ENCODE measurements around the gene ARHGAP26.
"Not testable (repeated sequence)": the region's sequence is repeated elsewhere in the genome, so short reads cannot be mapped to it uniquely, and the experiment has no call there.

ARHGAP26 gene

DNA sequence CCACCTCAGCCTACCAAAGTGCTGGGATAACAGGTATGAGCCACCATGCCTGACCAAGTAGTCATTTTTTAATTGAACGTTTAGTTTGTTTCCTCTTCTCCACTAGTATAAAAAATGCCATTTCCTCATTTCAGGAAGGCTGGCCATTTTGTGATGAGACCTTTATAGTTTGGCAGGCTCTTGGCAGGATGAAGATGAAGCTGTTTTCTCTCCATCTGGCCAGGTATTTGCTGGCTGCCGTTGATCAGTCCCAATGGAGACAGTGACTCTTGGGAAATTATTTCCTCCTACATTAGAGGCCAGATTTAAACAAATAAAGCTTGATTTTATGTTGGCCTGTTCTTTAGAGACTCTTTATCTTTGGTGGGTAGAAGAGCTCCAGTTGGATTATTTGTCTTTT lies 199.0 kb downstream of the ARHGAP26 start:
- no peak for DNase-seq

DNA sequence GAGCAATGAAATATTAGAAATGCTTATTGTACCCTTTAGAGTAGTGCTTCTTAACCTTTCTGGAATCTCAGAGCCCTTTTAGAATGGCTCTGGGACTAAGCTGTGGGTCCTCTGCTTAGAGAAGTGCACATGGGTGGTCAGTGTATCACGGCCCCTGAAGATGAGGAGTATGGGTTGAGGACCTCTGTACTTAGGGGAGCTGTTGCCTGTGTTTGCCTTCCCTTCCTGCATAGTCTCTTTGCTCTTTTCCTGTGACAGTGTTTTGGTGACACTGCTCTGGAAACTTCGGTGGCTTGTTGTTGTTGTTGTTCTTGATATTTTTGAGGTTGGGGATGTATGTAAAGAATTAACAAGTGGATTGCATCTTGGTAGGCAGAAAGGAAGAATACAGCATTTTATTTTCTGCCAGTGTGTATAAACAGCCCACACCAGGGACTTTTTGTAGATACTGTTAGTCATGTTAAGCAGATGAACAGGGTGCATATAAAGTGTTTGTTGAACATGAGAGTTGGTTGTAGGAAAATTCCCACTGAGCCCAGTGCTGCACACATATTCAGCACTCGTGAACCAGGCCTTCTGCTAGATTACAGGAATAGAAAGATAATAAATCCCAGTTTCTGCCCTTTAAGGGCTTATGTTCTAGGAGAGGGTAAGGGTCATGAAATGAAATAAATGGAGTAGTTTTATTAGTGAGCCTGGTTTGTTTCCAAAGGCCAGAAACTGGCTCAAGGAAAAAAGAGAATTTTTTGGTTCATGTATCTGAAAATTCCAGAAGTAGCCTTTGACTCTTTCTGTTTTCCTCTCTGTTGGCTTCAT lies 199.7 kb downstream of the ARHGAP26 start:
- DNase-seq: peak; percentile 47 to 75 (median 62)

DNA sequence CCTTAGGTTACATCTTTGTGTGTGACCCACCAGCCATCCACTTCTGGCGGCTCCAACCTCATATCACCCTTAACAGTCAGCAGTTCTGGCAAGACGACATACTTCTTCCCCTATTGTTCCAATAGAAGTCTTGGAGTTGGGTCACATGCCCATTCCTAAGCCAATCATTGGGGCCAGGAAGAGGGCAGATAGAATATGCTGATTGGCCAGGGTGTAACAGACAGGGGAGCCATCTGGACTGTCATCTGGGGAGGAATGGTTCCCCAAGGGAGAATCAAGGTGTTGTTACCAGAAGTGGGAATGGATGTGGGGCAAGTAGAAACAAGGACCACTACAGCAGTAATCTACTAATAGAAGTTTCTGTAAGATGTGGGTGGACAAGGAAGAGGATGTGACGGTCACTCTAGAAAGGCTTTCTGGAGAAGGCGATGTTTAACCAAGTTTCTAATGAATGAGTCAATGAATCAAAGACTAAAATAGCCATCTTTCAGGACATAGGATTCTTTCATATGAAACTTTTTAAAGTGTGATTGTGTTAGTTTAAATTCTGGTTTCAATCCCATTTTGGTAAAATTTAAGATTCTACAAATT lies 200.4 kb downstream of the ARHGAP26 start:
- DNase-seq: peak in 2 of 3 donors; percentile 65 to 71

DNA sequence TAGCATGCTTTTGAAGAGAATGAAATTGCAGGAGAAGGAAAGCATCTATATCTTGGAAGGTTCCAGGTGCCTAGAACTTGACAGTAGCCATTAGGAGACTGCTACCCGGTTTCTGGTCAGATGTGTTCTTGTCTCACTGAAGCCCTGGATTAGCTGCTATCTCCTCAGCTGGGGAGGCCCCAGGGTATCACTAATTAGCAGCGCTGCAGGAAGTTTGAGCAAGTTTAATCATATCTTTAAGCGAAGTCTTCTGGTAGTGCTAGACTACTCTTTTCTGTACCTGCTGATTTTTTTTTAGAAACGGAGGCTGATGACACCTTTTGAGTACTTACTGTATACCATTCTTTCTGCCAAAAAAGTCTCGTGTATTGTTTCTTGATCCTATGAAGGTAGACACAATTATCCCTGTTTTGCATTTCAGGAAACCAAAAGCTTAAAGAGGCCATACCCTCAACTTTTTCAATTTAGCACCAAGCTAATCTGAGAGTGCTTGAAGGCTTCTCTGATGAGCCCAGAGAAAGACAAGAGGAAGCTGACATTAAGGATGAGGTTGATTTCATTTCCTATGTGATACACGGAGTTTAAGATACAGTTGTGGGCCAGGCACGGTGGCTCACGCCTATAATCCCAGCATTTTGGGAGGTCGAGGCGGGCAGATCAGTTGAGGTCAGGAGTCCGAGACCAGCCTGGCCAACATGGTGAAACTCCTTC lies 201.3 kb downstream of the ARHGAP26 start:
- DNase-seq: no peak

DNA sequence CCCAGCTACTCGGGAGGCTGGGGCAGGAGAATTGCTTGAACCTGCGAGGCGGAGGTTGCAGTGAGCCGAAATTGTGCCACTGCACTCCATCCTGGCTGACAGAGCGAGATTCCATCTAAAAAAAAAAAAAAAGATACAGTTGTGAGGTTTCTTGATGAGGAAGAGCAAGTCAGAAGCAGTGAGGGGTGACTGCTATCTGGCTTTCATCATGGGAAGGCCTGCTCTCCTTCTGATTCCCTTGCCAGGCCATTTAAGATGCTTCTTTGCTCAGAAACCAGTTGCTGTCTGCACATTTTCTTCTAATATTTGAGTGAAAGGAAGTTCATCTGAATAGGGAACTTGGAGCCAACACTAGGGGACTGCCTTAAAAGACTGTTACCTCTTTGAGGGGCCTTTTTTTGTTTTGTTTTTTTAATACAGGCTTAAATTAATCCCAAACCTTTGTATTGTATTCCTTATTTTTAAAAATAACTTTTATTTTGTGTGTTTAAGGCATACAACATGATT lies 201.9 kb downstream of the ARHGAP26 start:
- peak in 2 of 3 donors; percentile 39 to 44 for DNase-seq

DNA sequence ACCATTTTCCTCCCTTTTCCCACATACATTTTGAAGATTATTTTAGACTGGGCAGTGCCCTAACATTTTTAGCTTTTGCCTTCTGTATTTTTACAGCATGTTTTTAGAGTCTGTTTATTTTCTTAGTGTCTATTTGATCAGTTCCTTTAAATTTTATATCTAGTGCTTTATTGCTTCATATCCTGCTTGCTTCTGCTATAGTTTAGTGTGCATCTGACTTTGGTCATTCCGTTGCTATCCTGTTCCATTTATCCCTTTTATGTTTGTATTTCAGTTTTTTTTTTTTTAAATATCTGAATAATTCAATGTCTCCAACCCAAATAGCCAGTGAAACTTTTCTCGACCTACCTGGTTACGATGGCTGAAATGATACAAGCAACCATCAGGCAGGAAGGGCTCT lies 203.8 kb downstream of the ARHGAP26 start:
- no peak for DNase-seq

DNA sequence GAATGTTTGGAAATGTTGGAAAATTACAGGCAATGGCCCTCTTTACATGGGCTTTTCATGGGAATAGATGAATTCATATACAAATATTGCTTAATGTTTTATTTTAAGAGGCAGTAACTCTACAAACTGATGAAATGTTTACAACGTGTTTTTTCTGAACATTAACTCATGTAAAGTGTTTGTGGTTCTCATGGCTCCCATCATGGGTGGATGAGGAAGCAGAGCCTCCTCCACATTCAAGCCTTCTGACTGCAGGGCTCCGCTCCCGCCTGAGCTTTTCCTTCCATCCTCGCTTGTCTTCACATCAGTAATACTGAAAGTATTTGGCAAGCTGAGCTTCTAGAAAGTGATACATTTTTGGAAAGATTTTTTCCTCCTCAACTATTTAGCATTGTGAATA lies 204.2 kb downstream of the ARHGAP26 start:
- peak; percentile 49 to 71 (median 56) for DNase-seq

DNA sequence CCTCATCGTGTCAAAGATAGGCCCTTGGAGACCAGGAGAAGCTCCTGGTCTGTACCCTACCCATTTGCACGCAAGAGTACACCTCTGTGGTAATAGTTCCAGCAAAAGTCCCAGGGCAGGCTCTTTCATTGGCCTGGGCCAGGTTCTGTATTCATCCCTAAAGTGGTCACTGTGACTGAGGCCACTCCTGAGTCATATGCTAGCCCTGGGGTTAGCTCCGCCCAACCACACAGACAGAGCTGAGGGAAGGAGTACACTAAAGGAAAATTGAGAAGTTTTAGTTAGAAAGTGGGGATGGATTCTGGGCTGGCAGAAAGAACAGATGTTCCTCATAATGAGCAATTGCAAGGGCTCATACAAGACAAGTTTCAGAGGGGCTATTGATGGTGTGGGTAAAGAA lies 206.7 kb downstream of the ARHGAP26 start:
- peak; percentile 78 to 86 (median 81) for DNase-seq

DNA sequence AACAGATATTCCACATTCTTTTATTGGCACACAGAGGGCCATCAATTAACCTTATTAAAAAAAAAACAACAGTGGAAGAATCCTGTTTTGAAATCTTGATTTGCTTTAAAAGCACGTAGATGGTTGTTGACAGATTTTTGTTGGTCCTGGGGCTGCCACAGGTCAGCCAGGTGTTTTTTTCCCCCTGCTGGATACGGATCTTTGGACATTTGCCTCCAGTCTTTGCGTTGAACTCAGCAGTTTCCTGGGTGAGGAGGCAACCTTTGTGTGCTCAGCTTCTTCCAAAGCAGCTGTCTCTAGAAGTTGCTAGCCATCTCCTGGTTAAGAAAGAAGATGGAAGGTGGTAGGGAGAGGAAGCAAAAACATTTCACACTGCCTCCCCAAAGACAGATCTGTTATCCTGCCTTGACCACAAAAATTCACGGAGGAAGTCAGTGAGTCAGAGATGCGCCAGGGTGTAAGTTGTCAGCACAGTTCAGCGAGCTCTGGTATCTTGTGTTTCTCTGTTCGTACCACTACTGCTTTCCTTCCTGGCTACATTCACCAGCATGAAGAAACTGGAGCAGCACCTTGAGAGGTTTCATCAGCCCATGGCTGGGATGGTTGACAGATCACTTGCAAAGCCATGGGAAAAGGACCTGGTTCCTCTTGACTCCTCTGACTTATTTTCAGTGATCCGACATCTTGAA lies 207.3 kb downstream of the ARHGAP26 start:
- DNase-seq: peak; percentile 82 to 89 (median 89)

DNA sequence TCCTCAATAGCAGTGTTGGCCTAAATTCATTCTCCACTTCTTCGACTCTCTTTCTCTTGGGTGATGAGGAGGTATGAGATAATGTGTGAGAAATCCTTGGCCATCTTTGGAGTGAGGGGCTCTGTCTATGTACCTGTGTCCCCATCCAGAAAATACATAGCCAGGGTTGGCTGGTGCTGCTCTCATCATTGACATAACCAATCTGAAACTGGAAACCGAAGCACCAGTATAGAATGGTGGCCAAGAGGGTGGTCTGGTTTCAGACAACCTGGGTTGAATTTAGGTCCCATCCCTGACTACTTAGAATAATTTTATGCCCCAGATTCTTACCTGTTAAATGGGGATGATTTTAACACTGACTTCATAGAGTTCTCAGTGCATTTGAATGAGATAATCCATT lies 208.1 kb downstream of the ARHGAP26 start:
- DNase-seq: no peak

DNA sequence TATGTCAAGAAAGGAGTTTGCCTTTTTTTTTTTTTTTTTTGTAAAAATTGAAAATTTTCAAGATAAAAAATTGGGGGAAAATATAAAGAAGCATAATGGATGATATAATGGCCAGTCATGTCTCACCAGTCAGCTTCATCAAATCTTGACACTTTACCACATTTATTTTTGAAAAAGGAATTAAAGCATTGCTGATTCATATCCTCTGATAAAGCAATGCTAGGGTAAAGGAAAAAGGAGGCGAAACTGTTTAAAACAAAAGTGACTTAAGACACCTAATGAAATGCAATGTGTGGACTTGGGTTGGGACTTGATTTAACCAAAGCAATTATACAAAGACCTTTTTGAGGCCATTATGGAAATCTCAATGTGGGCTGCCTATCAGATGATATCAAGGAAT lies 208.5 kb downstream of the ARHGAP26 start:
- DNase-seq: peak in 2 of 3 donors; percentile 65 to 72

DNA sequence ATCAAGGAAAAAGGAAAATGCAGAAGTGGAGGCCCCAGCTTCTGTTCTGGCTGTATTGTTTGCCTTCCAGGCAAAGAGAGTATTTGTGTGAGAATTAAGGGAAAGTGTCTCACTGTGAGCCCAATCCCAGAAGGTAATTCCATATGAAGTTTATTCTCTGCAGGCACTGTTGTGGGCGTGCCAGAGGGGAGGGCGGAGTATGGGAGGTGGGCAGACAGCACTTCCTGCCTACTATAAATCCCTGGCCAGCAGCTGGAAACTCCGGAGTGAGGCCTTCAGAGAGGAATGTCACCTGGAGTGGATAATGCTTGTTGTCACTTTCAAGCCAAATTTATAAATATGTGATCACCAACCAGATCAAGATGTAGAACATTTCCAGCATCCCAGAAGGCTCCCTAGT lies 209.5 kb downstream of the ARHGAP26 start:
- DNase-seq: peak in 1 of 3 donors; percentile 35

DNA sequence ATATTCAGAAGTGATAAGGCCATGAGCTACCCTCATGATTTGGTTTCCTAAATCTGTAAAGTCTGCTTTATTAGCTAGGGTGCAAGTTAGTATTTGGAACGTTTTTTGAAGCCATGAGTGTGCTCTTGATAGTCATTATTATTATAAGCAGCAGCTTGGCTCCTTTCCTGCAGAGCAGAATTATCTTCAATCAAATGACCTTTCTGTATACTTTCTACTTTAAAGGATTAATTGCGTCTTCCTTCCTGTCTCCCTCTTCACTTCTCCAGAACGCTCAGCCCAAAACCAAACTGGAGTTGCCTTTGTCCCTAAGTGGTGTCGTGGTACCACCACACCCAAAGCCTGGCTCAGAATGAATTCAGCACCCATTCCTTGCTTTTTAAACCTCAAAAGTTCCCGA lies 211.3 kb downstream of the ARHGAP26 start:
- DNase-seq: no peak

DNA sequence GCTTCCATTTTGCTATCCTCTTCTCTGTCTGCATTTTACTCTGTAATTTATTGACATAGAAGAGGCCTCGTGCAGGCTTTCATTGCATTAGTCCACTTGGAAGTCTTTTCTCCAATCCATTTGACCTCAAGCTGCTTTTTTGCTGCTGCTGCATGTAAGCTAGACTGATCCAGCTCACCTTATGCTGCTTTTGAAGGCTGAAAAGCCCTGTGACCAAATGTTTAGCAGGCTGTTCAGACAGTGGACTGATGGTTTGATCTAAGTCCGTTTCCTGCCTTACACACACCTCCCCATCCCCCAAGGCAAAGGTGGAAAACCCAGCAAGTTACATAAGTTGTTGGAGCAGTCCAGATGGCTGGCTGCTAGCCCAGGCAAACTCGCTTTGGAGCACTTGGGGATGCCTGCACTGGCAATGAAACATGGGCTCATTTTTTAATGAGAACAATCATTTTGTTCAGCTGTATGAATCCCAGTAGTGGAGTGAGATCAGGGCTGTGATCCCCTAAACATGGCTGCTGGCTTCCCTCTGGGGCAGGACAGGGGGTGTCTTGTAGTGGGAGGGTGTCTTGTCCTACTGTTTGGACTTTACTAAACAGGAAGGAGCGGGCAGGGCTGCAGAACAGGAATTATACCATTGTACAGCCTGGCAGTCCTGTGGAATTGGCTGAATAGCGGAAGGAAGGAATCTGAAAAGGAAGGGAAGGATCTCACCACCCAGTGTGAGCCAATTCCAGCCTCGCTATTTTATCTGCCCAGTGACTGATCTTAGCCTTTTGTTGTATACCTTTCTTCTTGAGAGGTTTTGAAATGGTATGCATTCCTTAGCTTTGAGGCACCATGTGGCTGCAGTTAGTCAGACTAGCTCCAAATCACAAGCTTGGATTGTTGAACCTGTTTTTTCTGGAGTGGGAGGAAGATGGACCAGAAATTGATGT lies 212.0 kb downstream of the ARHGAP26 start:
- DNase-seq: peak in 1 of 3 donors; percentile 25

DNA sequence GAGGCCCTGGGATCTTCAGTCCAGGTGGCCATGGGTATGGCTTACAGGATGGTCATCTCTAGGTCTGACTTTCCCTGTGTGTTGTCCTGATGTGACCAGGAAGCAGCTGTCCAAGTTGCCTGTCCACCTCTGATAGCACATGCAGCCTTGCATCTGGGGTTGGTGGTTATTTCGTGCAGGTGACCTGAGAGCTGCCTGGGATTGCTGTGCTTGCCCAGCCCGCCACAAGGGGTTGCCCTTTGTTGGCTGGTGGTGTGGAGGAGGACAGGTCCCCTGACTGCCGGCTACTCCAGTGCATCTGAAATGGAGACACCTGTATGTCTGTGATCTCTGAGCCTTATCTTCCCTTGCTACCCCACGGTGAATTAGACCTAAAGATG lies 212.6 kb downstream of the ARHGAP26 start:
- no peak for DNase-seq

DNA sequence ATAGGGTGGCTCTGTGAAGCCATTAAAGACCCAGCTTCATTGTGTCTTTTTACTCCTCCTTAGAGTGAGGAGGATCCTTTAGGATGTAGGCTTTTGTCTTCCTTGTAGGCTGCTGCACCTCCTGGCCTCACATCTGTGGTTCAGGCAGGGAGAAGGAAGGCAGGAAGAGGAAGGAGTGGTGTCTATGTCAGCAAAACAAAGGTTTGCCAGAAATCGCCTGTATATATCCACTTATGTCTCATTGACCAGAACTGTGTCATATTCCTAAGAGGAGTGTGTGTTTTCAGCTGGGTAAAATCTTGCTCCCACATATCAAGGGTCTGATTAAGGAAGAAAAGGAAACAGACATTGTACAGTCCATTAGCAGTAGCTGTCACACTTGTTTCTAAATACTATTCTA lies 213.8 kb downstream of the ARHGAP26 start:
- peak; percentile 52 to 68 (median 64) for DNase-seq

DNA sequence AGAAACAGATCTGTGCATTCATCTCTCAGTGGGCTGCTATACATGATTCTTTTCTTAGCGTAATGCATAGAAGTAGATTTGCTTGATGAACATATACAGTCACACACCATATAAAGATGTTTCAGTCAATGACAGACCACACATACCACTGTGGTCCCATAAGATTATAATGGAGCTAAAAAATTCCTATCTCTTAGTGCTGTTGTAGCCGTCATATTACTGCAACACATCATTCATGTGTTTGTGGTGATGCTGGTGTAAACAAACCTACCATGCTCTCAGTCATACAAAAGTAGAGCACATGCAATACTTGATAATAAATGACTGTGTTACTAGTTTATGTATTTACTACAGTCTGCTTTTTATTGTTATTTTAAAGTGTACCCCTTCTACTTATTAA lies 214.3 kb downstream of the ARHGAP26 start:
- no peak for DNase-seq

DNA sequence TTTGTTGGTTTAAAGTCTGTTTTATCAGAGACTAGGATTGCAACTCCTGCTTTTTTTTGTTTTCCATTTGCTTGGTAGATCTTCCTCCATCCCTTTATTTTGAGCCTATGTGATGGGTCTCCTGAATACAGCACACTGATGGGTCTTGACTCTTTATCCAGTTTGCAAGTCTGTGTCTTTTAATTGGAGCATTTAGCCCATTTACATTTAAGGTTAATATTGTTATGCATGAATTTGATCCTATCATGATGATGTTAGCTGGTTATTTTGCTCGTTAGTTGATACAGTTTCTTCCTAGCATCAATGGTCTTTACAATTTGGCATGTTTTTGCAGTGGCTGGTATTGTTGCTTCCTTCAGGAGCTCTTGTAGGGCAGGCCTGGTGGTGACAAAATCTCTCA lies 219.1 kb downstream of the ARHGAP26 start:
- DNase-seq: not testable (repeated sequence)

DNA sequence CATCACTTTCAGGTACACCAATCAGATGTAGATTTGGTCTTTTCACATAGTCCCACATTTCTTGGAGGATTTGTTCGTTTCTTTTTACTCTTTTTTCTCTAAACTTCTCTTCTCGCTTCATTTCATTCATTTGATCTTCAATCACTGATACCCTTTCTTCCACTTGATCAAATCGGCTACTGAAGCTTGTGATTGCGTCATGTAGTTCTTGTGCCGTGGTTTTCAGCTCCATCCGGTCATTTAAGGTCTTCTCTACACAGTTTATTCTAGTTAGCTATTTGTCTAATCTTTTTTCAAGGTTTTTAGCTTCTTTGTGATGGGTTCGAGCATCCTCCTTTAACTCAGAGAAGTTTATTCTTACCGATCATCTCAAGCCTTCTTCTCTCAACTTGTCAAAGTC lies 219.9 kb downstream of the ARHGAP26 start:
- DNase-seq: not testable (repeated sequence)

DNA sequence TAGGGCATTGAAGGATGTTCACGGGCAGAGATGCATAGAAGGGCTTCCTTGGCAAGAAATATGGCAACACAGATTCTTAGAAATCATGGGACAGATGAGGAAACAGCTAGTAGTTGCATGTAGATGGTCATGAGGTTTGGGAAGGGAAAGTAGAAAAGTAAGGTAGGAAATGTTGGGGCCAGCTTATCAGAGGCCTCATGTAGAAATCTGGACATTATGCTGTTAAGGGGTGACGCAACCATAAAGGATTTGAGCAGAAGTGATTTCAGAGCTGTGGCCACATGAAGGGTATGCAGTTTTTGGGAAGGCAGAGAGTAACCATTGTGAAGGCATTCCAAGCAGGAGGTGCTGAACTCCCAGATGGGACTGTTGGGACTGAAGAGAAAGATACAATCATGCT lies 224.0 kb downstream of the ARHGAP26 start:
- DNase-seq: peak; percentile 57 to 78 (median 64)

DNA sequence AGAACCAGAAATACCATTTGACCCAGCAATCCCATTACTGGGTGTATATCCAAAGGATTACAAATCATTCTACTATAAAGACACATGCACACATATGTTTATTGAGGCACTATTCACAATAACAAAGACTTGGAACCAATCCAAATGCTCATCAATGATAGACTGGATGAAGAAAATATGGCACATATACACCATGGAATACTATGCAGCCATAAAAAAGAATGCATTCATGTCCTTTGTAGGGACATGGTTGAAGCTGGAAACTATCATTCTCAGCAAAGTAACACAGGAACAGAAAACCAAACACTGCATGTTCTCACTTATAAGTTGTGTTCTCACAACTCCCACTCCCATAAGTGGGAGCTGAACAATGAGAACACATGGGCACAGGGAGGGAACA lies 225.4 kb downstream of the ARHGAP26 start:
- DNase-seq: not testable (repeated sequence)

DNA sequence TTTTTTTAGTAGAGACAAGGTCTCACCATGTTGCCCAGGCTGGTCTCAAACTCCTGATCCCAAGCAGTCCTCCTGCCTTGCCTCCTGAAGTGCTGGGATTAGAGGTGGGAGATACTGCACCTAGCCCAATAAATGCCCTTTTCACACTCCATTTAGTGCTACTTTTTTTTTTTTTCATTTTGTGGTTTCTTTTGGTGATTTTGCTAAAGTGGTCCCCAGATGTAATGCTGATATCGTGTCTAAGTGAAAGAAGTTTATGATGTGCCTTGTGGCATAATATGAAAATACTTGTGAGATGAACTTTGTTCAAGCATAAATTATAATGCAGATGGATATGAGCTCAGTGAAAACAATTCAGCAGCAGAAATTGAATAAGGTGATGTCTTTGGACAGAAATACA lies 227.4 kb downstream of the ARHGAP26 start:
- DNase-seq: no peak
